Measurements from ENCODE around the gene ZBTB34.
A peak's percentile ranks its signal among the peaks of the same experiment; 100 is the strongest.

GRCh38 chr9:126893079-126893478 is 32.6 kb downstream of the ZBTB34 start:
- TF ChIP-seq, protein P1, sequence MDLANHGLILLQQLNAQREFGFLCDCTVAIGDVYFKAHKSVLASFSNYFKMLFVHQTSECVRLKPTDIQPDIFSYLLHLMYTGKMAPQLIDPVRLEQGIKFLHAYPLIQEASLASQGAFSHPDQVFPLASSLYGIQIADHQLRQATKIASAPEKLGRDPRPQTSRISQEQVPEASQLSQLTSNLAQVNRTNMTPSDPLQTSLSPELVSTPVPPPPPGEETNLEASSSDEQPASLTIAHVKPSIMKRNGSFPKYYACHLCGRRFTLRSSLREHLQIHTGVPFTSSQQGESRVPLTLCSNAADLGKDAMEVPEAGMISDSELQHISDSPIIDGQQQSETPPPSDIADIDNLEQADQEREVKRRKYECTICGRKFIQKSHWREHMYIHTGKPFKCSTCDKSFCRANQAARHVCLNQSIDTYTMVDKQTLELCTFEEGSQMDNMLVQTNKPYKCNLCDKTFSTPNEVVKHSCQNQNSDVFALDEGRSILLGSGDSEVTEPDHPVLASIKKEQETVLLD (IDR thresholded peaks at IDR 0.05): no peak
- TF ChIP-seq, protein P2, sequence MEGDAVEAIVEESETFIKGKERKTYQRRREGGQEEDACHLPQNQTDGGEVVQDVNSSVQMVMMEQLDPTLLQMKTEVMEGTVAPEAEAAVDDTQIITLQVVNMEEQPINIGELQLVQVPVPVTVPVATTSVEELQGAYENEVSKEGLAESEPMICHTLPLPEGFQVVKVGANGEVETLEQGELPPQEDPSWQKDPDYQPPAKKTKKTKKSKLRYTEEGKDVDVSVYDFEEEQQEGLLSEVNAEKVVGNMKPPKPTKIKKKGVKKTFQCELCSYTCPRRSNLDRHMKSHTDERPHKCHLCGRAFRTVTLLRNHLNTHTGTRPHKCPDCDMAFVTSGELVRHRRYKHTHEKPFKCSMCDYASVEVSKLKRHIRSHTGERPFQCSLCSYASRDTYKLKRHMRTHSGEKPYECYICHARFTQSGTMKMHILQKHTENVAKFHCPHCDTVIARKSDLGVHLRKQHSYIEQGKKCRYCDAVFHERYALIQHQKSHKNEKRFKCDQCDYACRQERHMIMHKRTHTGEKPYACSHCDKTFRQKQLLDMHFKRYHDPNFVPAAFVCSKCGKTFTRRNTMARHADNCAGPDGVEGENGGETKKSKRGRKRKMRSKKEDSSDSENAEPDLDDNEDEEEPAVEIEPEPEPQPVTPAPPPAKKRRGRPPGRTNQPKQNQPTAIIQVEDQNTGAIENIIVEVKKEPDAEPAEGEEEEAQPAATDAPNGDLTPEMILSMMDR (IDR thresholded peaks at IDR 0.05 in 2 of 3, conservative IDR thresholded peaks at IDR 0.05 in 1 of 3; ENCODE audit: insufficient read depth in 2 of 3, low read depth in 1 of 3, low read length in 3 of 3): peak; percentile 42 to 65 (median 49); a peak in 5 of 6 replicates
- TF ChIP-seq ZBTB49 (CRISPR knock-in tag; IDR thresholded peaks at IDR 0.05; ENCODE audit: borderline replicate concordance) (no peak), ZNF224 (CRISPR knock-in tag; IDR thresholded peaks at IDR 0.05) (no peak), ETV6 (IDR thresholded peaks at IDR 0.05; ENCODE audit: borderline replicate concordance in 1 of 2, low read depth in 2 of 2, low read length in 1 of 2) (no peak), ETV6 (CRISPR knock-in tag; IDR thresholded peaks at IDR 0.05; ENCODE audit: borderline replicate concordance) (no peak), EP300 (IDR thresholded peaks at IDR 0.05; ENCODE audit: low read length) (no peak), ELF4 (CRISPR knock-in tag; IDR thresholded peaks at IDR 0.05) (no peak), NFE2L1 (tag; IDR thresholded peaks at IDR 0.05; ENCODE audit: borderline replicate concordance, low read depth) (no peak)
- TF ChIP-seq, protein P3, sequence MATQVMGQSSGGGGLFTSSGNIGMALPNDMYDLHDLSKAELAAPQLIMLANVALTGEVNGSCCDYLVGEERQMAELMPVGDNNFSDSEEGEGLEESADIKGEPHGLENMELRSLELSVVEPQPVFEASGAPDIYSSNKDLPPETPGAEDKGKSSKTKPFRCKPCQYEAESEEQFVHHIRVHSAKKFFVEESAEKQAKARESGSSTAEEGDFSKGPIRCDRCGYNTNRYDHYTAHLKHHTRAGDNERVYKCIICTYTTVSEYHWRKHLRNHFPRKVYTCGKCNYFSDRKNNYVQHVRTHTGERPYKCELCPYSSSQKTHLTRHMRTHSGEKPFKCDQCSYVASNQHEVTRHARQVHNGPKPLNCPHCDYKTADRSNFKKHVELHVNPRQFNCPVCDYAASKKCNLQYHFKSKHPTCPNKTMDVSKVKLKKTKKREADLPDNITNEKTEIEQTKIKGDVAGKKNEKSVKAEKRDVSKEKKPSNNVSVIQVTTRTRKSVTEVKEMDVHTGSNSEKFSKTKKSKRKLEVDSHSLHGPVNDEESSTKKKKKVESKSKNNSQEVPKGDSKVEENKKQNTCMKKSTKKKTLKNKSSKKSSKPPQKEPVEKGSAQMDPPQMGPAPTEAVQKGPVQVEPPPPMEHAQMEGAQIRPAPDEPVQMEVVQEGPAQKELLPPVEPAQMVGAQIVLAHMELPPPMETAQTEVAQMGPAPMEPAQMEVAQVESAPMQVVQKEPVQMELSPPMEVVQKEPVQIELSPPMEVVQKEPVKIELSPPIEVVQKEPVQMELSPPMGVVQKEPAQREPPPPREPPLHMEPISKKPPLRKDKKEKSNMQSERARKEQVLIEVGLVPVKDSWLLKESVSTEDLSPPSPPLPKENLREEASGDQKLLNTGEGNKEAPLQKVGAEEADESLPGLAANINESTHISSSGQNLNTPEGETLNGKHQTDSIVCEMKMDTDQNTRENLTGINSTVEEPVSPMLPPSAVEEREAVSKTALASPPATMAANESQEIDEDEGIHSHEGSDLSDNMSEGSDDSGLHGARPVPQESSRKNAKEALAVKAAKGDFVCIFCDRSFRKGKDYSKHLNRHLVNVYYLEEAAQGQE (IDR thresholded peaks at IDR 0.05; ENCODE audit: borderline replicate concordance): peak; percentile 18; the same call in 1 of the 2 replicates
- TF ChIP-seq, protein P3 (CRISPR knock-in tag; IDR thresholded peaks at IDR 0.05; ENCODE audit: low read depth): no peak
- TF ChIP-seq, protein P4, sequence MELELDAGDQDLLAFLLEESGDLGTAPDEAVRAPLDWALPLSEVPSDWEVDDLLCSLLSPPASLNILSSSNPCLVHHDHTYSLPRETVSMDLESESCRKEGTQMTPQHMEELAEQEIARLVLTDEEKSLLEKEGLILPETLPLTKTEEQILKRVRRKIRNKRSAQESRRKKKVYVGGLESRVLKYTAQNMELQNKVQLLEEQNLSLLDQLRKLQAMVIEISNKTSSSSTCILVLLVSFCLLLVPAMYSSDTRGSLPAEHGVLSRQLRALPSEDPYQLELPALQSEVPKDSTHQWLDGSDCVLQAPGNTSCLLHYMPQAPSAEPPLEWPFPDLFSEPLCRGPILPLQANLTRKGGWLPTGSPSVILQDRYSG (tag; conservative IDR thresholded peaks at IDR 0.05; ENCODE audit: low read depth): no peak
- TF ChIP-seq, protein P5, sequence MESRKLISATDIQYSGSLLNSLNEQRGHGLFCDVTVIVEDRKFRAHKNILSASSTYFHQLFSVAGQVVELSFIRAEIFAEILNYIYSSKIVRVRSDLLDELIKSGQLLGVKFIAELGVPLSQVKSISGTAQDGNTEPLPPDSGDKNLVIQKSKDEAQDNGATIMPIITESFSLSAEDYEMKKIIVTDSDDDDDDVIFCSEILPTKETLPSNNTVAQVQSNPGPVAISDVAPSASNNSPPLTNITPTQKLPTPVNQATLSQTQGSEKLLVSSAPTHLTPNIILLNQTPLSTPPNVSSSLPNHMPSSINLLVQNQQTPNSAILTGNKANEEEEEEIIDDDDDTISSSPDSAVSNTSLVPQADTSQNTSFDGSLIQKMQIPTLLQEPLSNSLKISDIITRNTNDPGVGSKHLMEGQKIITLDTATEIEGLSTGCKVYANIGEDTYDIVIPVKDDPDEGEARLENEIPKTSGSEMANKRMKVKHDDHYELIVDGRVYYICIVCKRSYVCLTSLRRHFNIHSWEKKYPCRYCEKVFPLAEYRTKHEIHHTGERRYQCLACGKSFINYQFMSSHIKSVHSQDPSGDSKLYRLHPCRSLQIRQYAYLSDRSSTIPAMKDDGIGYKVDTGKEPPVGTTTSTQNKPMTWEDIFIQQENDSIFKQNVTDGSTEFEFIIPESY (CRISPR knock-in tag; IDR thresholded peaks at IDR 0.05): no peak

All from K562 (cell line).